HL-60 (cell line): ENCODE results near the gene SCML2.

Source experiments
- DNase-seq, 2 experiments: peaks; one replicate each; pipeline ENCODE4 v3.0.0-alpha.2; 2010 to 2020; ENCODE audit warnings: low read depth in 1 of 2, low spot score in 1 of 2
- H3K27ac ChIP-seq: fragments of 250-450 bp; sonication (Bioruptor Pico); replicated peaks from 2 replicates; pipeline ENCODE4 v1.5.1; 2020; ENCODE audit warnings: mild to moderate bottlenecking, moderate library complexity
- H3K27me3 ChIP-seq: fragments of 250-450 bp; sonication (Bioruptor Pico); 2 replicates; pipeline ENCODE4 v1.5.1; 2021; ENCODE audit warnings: mild to moderate bottlenecking, moderate library complexity; ENCODE audit not compliant: insufficient read depth, poor library complexity, severe bottlenecking
- H3K4me3 ChIP-seq: replicated peaks from 2 replicates; pipeline ENCODE4 v1.5.1; 2011; ENCODE audit warnings: mild to moderate bottlenecking, control low read depth, low read length; ENCODE audit not compliant: insufficient read depth
- GABPA ChIP-seq: IDR thresholded peaks from 2 replicates; pipeline ENCODE4 v1.6.1; 2012; ENCODE audit warnings: low read depth
- POLR2AphosphoS5 ChIP-seq: IDR thresholded peaks from 2 replicates; pipeline ENCODE4 v1.6.1; 2012; ENCODE audit warnings: low read depth
- SPI1 ChIP-seq: IDR thresholded peaks from 2 replicates; pipeline ENCODE4 v1.6.1; 2012; ENCODE audit warnings: low read depth, mild to moderate bottlenecking, borderline replicate concordance
- long read RNA-seq: library from polyadenylated mRNA; unstranded; transcript quantifications from one replicate; pipeline ENCODE4 v2.0.0, GENCODE V29; 2020
- TF ChIP-seq, protein P1 (sequence below): IDR thresholded peaks from one replicate; pipeline ENCODE4 v1.5.1; 2011; ENCODE audit warnings: low read length, control low read depth, inconsistent platforms; ENCODE audit not compliant: insufficient read depth
- TF ChIP-seq, protein P2 (sequence below): IDR thresholded peaks from 2 replicates; pipeline ENCODE4 v1.6.1; 2012; ENCODE audit warnings: low read depth; ENCODE audit not compliant: insufficient replicate concordance

SCML2 gene
- long read RNA-seq, full-length matches to known transcripts, result 35 of 77 reads
- long read RNA-seq, partial matches to known transcripts, result 20 of 77 reads
- long read RNA-seq, other reads (novel, unspliced or antisense), result 22 of 77 reads

GRCh38 chrX:18354369-18355223 lies at the start of gene SCML2:
Gene SCML2, minus strand, starts transcription at chrX:18354688. Its CDS starts 20,617 bp downstream, at chrX:18334071.
- Histone ChIP-seq H3K4me3 (peak within 1 kb of the TSS; percentile 65), H3K27me3 (no peaks in the 10 kb centered on the region)
- no peak for TF ChIP-seq SPI1
- TF ChIP-seq, protein P1, sequence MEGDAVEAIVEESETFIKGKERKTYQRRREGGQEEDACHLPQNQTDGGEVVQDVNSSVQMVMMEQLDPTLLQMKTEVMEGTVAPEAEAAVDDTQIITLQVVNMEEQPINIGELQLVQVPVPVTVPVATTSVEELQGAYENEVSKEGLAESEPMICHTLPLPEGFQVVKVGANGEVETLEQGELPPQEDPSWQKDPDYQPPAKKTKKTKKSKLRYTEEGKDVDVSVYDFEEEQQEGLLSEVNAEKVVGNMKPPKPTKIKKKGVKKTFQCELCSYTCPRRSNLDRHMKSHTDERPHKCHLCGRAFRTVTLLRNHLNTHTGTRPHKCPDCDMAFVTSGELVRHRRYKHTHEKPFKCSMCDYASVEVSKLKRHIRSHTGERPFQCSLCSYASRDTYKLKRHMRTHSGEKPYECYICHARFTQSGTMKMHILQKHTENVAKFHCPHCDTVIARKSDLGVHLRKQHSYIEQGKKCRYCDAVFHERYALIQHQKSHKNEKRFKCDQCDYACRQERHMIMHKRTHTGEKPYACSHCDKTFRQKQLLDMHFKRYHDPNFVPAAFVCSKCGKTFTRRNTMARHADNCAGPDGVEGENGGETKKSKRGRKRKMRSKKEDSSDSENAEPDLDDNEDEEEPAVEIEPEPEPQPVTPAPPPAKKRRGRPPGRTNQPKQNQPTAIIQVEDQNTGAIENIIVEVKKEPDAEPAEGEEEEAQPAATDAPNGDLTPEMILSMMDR, result no peak
- no peak for TF ChIP-seq GABPA
- no peak for TF ChIP-seq POLR2AphosphoS5

GRCh38 chrX:18401848-18402213 lies 47.3 kb upstream of the SCML2 start:
- no peak for TF ChIP-seq POLR2AphosphoS5
- TF ChIP-seq, protein P1, result no peak
- no peak for TF ChIP-seq SPI1
- TF ChIP-seq, protein P2, sequence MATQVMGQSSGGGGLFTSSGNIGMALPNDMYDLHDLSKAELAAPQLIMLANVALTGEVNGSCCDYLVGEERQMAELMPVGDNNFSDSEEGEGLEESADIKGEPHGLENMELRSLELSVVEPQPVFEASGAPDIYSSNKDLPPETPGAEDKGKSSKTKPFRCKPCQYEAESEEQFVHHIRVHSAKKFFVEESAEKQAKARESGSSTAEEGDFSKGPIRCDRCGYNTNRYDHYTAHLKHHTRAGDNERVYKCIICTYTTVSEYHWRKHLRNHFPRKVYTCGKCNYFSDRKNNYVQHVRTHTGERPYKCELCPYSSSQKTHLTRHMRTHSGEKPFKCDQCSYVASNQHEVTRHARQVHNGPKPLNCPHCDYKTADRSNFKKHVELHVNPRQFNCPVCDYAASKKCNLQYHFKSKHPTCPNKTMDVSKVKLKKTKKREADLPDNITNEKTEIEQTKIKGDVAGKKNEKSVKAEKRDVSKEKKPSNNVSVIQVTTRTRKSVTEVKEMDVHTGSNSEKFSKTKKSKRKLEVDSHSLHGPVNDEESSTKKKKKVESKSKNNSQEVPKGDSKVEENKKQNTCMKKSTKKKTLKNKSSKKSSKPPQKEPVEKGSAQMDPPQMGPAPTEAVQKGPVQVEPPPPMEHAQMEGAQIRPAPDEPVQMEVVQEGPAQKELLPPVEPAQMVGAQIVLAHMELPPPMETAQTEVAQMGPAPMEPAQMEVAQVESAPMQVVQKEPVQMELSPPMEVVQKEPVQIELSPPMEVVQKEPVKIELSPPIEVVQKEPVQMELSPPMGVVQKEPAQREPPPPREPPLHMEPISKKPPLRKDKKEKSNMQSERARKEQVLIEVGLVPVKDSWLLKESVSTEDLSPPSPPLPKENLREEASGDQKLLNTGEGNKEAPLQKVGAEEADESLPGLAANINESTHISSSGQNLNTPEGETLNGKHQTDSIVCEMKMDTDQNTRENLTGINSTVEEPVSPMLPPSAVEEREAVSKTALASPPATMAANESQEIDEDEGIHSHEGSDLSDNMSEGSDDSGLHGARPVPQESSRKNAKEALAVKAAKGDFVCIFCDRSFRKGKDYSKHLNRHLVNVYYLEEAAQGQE, result no peak
- no peak for TF ChIP-seq GABPA
- Histone ChIP-seq H3K27ac (no peak overlapping the region), H3K4me3 (no peak overlapping the region), H3K27me3 (no peaks in the 10 kb centered on the region)
- DNase-seq, result no peak

More at GRCh38 chrX:18354369-18355223, at the start of gene SCML2:
- H3K27ac ChIP-seq, result peak within 1 kb of the TSS; percentile 68
- peak; percentile 16 to 30 for DNase-seq

DNA sequence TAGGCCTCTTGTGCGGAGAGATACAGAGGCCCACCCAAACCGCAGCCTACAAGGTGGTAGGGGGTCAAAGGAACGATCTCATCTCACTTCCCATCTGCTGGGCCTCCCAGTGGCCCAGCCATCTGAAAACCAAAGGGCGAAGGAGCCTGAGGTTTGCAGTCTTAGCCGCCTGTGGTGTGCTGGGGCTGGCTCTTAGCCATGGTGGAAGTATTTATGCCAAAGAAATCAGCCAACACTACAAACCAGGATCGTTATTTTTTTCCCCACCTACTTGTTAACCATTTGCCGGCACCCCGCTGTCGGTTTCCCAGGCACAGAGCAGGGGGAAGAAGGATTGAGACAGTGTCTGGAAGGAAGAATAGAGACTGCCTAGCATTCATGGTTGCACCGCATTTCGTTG lies 40.0 kb upstream of the SCML2 start:
- no peak overlapping the region for H3K27ac ChIP-seq
- no peaks in the 10 kb centered on the region for H3K27me3 ChIP-seq
- DNase-seq, result no peak
- no peak overlapping the region for H3K4me3 ChIP-seq
- TF ChIP-seq, protein P1, result no peak
- TF ChIP-seq POLR2AphosphoS5 (no peak), GABPA (no peak), SPI1 (no peak)
- TF ChIP-seq, protein P2, result no peak
